ENCODE results near the gene ZFAND2B.
A peak's percentile ranks its signal among the peaks of the same experiment; 100 is the strongest.

The ZFAND2B gene

GRCh38 chr2:219221957-219222518, 15.5 kb downstream of the ZFAND2B start:
- FAIRE-seq: no peak

- no peak for FAIRE-seq
These were observed 17.4 kb downstream of the ZFAND2B start for GRCh38 chr2:219223831-219224610.

- FAIRE-seq: no peak
These were observed 18.8 kb downstream of the ZFAND2B start for GRCh38 chr2:219225350-219225749.

- FAIRE-seq: no peak
These were observed 21.7 kb downstream of the ZFAND2B start for GRCh38 chr2:219228041-219228910.

- no peak for FAIRE-seq
These were observed 22.3 kb downstream of the ZFAND2B start for GRCh38 chr2:219228911-219229304.

GRCh38 chr2:219229305-219230058, 22.9 kb downstream of the ZFAND2B start, which contains the start of the genes ANKZF1 and ATG9A:
ANKZF1 (plus strand) TSS chr2:219229806; CDS start chr2:219230258, 452 bp downstream.
ATG9A (minus strand) TSS chr2:219229636; CDS start chr2:219228024, 1,612 bp downstream.
- peak; percentile 65 for FAIRE-seq

GRCh38 chr2:219230059-219230540, 23.5 kb downstream of the ZFAND2B start:
- FAIRE-seq: no peak

- FAIRE-seq: no peak
These were observed 27.7 kb downstream of the ZFAND2B start for GRCh38 chr2:219234331-219234730.

GRCh38 chr2:219243291-219243761, 36.7 kb downstream of the ZFAND2B start:
- no peak for FAIRE-seq

- FAIRE-seq: no peak
These were observed 38.2 kb downstream of the ZFAND2B start for GRCh38 chr2:219244789-219245147.

- no peak for FAIRE-seq
These were observed 38.7 kb downstream of the ZFAND2B start, which contains the start of the genes GLB1L and STK16 for GRCh38 chr2:219245148-219245898. GLB1L (minus strand) TSS chr2:219245444; CDS start chr2:219243573, 1,871 bp downstream. STK16 (plus strand) TSS chr2:219245479; CDS start chr2:219246000, 521 bp downstream.

- no peak for FAIRE-seq
These were observed 39.3 kb downstream of the ZFAND2B start for GRCh38 chr2:219245899-219246230.

GRCh38 chr2:219246559-219246958, 40.0 kb downstream of the ZFAND2B start:
- FAIRE-seq: no peak

GRCh38 chr2:219247678-219248642, 41.4 kb downstream of the ZFAND2B start:
- FAIRE-seq: no peak

- no peak for FAIRE-seq
These were observed 42.2 kb downstream of the ZFAND2B start for GRCh38 chr2:219248845-219249202.

- FAIRE-seq: no peak
These were observed 42.8 kb downstream of the ZFAND2B start for GRCh38 chr2:219249203-219249980.

- FAIRE-seq: no peak
These were observed 43.6 kb downstream of the ZFAND2B start for GRCh38 chr2:219250049-219250781.

- no peak for FAIRE-seq
These were observed 45.1 kb downstream of the ZFAND2B start for GRCh38 chr2:219251656-219252055.

- no peak for FAIRE-seq
These were observed 45.5 kb downstream of the ZFAND2B start for GRCh38 chr2:219252084-219252483.

Data from colon (tissue), 2 donors.